ENCODE results near the gene ITCH. TPM values are rescaled to one million over a fixed set of nuclear protein-coding genes. Genes with fewer than 3 reads are reported as not detected.
"Not testable (repeated sequence)": the region's sequence is repeated elsewhere in the genome, so short reads cannot be mapped to it uniquely, and the experiment has no call there.

ITCH gene
- total RNA-seq (2014; rRNA removed; shearing (Covaris generic)) = 40.9 and 63.8 TPM in 2 replicates

- DNase-seq (ENCODE audit: low spot score) = peak; percentile 96
These were observed at the start of gene ITCH for GRCh38 chr20:34363062-34363464. ITCH (plus strand) TSS chr20:34363273; CDS start chr20:34393812, 30,539 bp downstream.

- no peak for DNase-seq (ENCODE audit: low spot score)
These were observed 47.8 kb upstream of the ITCH start for GRCh38 chr20:34315236-34315635.

GRCh38 chr20:34316196-34316814 lies 46.8 kb upstream of the ITCH start:
- peak; percentile 90 for DNase-seq (ENCODE audit: low spot score)

DNA sequence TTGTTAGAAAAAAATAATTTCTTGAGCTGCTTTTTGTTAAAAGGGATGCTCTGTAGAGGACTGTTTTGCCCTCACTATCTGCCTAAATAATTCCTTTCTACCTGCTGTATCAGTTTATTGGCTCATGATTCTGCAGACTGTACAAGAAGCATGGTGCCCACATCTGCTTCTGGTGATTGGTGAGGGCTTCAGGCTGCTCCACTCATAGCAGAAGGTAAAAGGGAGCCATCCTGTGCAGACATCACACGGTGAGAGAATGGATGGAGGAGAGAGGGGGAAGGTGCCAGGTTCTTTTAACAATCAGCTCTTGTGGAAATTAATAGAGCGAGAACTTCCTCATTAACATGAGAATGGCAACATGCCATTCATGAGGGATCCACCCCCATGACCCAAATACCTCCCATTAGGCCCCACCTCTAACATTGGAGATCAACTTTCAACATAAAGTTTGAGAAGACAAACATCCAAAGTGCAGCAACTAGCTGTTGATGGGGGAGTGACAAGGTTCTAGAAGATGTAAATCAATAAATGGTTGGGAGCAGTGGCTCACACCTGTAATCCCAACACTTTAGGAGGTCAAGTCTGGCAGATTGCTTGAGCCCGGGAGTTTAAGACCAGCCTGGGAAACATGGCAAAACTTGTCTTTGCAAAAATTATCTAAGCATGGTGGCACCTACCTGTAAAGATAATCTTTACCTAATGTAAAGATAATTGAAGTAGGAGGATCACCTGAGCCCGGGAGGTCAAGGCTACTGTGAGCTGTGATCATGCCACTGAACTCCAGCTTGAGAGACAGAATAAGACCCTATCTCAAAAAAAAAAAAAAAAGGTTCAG lies 44.2 kb upstream of the ITCH start:
- no peak for DNase-seq (ENCODE audit: low spot score)

DNA sequence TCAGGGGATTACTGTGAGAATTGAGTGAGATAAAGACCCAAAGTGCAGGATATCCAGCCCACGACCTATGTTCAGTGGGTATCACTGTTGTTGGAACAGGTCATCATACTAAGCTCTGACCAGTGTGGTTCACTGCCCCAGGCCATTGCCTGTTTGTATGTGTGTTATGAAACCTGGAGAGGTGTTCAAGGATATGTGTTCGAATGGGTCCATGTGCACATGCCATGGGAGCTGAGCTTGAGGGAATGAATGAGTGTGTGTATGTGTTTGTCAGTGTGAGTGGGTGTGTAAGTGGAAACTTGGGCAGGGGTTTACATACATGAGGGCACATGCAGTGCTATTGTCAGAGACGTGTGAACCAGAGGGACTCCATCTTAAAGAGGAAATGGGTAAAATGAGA lies 42.2 kb upstream of the ITCH start:
- no peak for DNase-seq (ENCODE audit: low spot score)

DNA sequence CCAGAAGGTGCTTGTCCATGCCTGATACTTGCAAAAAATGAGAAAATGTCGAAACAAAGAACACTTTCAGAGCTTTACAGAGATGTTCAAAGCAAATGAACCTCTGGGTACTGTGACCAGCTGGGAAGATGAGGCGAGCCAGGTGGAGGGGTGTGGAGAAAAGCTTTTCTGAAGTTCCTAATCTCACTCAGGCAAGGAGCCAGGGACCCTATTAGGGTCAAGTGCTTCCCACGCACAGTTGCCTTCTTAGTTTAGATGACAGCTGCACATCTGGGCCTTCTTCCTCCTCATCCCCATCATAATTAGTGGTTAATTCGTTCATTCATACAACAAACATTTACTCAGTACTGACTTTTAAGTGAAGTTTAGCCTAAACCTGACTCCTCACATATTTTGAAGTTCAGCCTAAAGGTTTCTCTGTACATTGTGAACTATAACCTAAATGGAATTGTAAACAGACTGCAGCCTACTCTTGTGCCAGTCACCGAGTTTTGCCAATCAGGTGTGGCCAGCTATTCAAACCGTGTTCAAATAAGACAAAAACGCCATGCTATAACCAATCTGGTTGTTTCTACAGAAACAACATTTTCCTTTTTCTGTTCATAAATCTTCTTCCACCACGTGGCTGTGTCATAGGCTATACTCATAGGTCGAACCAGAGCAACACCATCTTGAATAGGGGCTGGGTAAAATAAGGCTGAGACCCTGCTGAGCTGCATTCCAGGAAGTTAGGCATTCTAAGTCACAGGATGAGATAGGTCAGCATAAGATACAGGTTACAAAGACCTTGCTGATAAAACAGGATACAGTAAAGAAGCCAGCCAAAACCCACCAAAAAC lies 40.6 kb upstream of the ITCH start:
- no peak for DNase-seq (ENCODE audit: low spot score)

- no peak for DNase-seq (ENCODE audit: low spot score)
These were observed 38.5 kb upstream of the ITCH start for GRCh38 chr20:34324541-34324940.

- not testable (repeated sequence) for DNase-seq (ENCODE audit: low spot score)
These were observed 34.9 kb upstream of the ITCH start for GRCh38 chr20:34328207-34328606.

GRCh38 chr20:34328928-34329677 lies 34.0 kb upstream of the ITCH start:
- DNase-seq (ENCODE audit: low spot score) = no peak

- not testable (repeated sequence) for DNase-seq (ENCODE audit: low spot score)
These were observed 32.1 kb upstream of the ITCH start for GRCh38 chr20:34330861-34331544.

DNA sequence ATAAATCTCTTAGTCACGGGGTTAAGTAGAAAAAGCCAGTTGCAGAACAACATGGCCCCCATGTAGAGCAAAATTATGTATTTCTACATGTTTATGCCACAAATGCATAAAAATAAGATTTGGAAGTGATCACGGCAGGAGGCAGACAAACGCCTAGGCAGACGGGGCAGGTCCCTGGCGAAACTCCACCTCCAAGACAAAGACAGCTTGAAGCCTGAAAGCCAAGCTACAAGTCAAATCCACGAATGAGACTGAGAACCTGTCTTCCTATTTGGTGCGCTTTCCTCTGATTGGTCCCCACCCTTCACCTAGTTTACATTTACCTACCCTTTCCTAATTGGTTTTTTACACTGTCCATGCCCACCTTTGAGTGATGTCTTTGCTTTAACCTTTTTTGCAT lies 31.2 kb upstream of the ITCH start:
- no peak for DNase-seq (ENCODE audit: low spot score)

GRCh38 chr20:34332262-34332920 lies 30.7 kb upstream of the ITCH start:
- DNase-seq (ENCODE audit: low spot score) = no peak

DNA sequence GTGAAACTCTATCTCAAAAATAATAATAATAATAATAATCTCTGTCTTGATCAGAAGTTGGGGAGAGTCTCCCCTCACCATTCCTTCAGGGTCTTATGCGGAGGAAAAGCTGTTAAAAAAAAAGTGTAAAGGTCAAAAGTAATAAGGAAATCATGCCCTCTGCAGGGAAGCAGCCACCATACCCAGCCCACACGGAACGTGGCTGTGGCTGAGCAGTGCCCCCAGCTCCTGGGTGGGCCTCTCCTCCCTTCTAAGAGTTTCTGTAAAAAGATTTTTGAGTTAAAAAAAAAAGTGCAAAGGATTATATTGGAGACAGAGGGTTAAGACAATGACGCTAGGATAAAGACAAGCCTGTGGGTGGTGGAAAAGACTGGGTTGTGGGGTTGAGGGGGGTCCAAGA lies 29.3 kb upstream of the ITCH start:
- DNase-seq (ENCODE audit: low spot score) = no peak

GRCh38 chr20:34334654-34335407 lies 28.2 kb upstream of the ITCH start:
- peak; percentile 27 for DNase-seq (ENCODE audit: low spot score)

DNA sequence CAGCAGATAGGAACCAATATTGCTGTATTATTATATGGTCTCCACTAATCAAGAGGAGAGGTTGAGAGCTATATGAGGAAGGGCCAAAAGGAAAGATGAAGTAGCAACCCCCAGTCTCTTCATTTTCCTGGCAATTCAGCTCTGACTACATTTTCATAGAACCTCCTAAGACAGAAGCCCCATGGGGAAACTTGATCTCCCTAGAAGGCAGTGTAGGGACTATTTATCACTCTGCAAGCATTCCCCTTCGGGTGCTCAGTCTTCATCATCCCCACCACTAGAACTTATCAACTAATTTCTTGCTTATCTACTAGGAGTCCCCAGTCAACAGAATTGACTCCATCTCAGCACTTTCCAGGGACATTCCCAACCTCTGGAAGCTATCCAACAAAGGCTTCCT lies 25.5 kb upstream of the ITCH start:
- DNase-seq (ENCODE audit: low spot score) = no peak

DNA sequence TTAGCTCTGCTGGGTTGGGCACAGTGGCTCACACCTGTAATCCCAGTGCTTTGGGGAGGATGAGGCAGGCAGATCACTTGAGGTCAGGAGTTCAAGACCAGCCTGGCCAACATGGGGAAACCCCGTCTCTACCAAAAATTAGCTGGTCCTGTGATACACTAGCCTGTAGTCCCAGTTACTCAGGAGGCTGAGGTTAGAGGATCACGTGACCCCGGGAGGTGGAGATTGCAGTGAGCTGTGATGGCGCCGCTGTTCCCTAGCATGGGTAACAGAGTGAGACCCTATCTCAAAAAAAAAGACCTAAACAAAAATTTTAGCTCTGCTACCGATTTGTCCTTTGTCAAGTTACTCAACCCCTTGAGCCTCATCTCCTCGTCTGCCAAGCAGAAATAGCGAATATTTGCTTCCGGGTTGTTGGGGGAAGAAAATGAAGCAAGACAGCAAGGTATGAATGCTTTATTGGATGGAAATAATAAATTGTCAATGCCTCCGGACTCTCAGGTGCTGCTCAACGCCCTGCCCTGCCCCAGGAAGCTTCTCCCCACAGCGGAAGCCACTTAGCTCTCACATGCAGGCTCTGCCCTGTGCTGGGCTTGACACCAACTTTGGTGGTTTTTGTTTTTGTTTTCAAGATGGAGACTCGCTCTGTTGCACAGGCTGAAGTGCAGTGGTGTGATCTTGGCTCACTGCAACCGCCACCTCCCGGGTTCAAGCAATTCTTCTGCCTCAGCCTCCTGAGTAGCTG lies 24.9 kb upstream of the ITCH start:
- no peak for DNase-seq (ENCODE audit: low spot score)

GRCh38 chr20:34340726-34341125 lies 22.3 kb upstream of the ITCH start:
- DNase-seq (ENCODE audit: low spot score) = not testable (repeated sequence)

DNA sequence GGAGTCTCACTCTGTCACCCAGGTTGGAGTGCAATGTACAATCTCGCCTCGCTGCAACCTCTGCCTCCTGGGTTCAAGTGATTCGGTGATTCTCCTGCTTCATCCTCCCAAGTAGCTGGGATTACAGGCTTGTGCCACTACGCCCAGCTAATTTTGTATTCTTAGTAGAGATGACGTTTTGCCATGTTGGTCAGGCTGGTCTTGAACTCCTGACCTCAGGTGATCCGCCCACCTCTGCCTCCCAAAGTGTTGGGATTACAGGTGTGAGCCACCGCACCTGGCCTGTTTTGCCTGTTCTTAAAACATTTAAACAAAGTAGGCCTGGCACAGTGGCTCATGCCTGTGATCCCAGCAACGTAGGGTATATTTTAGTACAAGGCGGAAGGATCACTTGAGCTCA lies 21.9 kb upstream of the ITCH start:
- not testable (repeated sequence) for DNase-seq (ENCODE audit: low spot score)
